ENCODE results near the gene GHR.

GRCh38 chr5:42381973-42382372 lies 41.3 kb upstream of the GHR start:
- TF ChIP-seq CTCF (IDR thresholded peaks at IDR 0.05), result no peak
- TF ChIP-seq ZFX (IDR thresholded peaks at IDR 0.05; ENCODE audit: borderline replicate concordance), result no peak
